Stimulated activated CD4-positive, alpha-beta T cell treated with anti-CD3 and anti-CD28 coated beads, TNF-alpha, amount 100 ng/mL, for 4 hours (primary cell): ENCODE results near the gene SLC4A2.
A peak's percentile ranks its signal among the peaks of the same experiment; 100 is the strongest.

Experiments used
- DNase-seq, 3 experiments: peaks; one replicate each; pipeline ENCODE4 v3.0.0-alpha.2; 2020; ENCODE audit warnings: low read depth in 3 of 3

Gene SLC4A2

DNA sequence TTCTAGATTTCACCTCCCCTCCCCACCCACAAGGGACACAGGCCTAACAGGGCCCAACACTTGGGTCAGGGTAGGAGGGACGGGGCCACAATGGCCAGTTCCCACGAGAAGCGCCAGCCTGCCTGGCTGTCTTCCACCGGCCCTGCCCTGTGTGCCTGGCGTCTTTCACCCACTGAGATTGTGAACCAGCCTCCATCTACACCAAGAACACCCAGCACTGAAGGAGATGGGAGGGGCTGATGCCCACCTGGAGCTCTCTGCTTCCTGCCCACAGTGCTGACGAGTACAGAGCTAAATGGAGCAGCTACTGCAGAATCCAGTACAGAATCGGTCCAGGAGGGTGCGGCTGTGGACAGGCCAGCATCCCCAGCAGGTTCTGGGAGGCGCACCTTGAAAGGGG, 13.4 kb upstream of the SLC4A2 start:
- no peak for DNase-seq

DNA sequence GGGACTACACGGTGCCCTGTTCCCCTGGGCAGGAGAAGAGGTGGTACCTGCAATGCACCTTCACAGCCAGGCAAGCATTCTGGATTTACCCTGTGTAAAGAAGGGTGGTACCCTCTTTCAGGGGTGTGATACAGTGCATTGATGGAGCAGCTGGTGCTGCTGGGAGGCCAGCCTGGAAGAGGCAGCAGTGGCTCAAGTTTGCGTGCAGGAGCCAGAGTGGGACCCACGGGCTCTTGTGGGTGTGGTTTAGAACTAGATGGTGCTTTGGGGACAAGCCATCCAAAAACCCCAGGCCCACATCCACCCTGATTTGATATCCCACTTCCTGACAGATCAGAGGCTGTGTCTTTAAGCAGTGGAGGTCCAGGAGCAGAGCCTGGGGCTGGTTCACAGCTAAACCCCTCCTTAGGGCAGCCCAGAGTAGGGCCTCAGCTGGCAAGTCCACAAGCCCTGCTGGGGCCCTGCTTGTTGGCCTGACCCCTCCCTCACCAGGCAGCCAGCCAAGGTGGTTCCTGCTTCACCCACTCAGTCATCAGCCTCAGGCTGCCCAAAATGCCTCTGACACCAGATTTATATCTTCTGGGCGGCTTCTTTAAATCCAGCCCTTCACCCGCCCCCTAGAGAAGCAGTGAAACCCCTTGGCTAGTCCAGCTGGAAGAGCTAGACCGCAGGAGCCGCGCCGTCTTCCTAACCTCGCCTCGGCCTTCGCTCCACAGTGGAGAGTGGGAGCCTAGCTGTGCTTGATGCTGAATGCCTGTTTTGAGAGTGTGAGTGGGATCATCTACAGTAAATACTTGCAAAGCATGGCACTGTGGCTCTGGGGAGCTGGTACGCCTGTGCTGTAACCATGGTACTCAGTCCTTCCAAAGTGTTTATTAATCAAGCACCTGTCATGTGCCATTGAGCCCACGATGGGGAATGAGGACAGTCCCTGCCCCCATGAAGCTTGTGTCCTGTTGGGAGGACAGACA, 12.5 kb upstream of the SLC4A2 start:
- no peak for DNase-seq

- DNase-seq, result no peak
These were observed 11.2 kb upstream of the SLC4A2 start, which contains the start of gene ASIC3 for GRCh38 chr7:151047976-151048815. TSS of gene ASIC3 (plus strand) at chr7:151048531. CDS start at chr7:151048886, 355 bp downstream.

DNA sequence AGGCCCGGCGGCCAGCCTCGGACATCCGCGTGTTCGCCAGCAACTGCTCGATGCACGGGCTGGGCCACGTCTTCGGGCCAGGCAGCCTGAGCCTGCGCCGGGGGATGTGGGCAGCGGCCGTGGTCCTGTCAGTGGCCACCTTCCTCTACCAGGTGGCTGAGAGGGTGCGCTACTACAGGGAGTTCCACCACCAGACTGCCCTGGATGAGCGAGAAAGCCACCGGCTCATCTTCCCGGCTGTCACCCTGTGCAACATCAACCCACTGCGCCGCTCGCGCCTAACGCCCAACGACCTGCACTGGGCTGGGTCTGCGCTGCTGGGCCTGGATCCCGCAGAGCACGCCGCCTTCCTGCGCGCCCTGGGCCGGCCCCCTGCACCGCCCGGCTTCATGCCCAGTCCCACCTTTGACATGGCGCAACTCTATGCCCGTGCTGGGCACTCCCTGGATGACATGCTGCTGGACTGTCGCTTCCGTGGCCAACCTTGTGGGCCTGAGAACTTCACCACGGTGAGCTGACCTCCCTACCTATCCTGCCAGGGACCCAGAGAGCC, 10.4 kb upstream of the SLC4A2 start:
- DNase-seq, result no peak

DNA sequence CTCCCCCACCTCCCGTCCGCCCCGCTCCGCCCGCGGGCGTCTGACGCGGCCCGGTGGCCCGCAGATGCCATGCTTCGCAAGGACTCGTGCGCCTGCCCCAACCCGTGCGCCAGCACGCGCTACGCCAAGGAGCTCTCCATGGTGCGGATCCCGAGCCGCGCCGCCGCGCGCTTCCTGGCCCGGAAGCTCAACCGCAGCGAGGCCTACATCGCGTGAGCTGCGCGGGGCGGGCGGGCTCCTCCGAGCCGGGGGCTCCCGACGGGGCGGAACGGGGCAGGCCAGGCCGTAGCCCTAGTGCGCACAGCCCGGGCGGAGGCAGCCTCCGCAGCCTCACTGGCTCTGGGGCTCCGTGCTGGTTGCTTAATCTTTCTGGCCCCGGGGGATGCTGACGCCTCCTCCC, 8.3 kb upstream of the SLC4A2 start:
- peak in 2 of 3 experiments; percentile 10 to 13 for DNase-seq

DNA sequence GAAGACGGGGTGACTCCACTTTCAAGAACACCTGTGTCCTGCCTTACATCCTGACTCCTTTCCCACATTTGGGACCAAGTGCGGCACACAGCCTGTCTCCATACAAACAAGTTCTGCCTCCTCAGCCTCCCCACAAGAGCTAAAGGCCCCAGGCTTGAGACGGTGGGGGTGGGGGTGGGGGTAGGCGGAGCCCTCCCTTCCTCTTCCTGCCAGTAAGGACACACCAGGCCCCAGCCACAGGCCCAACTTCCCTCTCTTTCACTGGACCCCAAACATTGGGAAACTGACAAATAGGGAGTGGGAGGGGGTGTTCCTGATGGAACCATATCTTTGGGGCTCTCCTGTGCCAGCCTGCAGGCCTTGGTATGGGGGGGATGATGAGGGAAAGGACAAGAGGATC, 6.3 kb upstream of the SLC4A2 start:
- DNase-seq, result no peak

- no peak for DNase-seq
These were observed 5.6 kb upstream of the SLC4A2 start for GRCh38 chr7:151053751-151054150.

DNA sequence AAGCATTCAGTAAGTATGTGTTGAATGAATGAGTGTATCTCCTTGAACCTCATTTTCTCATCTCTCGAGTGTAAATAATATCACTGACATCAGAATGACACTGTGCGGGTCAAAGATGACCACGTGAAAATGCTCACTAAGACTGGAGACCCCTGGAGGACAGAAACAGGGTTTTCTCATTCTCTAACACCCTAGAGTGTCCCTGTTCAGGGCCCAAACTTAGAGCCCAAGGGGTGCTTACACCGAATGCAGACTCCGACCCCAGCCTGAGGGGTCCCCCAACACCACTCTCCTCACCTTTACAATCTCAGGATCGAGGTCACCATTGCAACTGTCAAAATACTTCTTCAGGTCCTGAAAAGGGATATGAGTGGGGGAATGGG, 3.1 kb upstream of the SLC4A2 start:
- DNase-seq, result no peak

GRCh38 chr7:151056666-151057505, 2.5 kb upstream of the SLC4A2 start:
- no peak for DNase-seq

DNA sequence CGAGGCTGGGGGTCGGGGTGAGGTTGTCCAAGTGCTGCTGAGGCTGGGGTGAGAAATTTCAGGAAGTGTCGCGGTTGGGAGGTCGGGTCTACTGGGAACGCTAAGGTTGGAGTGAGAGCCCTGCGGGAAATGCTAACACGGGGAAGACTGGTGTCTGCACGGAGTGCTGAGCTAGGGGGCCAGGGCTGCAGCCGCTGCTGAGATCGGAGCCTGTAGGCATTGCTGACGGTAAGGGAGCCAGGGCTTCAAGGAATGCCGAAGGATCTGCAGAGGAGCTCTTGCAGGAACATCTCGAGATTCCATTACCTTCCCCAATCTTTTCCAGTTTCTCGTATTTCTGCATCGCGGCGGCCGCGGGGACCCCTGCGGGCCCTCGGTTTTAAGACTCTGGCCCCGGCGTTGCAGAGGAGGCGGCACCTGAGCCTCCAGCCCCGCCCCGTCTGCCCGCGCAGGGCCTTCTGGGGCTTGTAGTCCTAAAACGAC, 1.8 kb upstream of the SLC4A2 start, which contains the start of gene CDK5:
Gene CDK5 (minus strand): TSS at position 392 of the 483 bp plus-strand sequence. CDS start 49 bp downstream, at position 343.
- no peak for DNase-seq

DNA sequence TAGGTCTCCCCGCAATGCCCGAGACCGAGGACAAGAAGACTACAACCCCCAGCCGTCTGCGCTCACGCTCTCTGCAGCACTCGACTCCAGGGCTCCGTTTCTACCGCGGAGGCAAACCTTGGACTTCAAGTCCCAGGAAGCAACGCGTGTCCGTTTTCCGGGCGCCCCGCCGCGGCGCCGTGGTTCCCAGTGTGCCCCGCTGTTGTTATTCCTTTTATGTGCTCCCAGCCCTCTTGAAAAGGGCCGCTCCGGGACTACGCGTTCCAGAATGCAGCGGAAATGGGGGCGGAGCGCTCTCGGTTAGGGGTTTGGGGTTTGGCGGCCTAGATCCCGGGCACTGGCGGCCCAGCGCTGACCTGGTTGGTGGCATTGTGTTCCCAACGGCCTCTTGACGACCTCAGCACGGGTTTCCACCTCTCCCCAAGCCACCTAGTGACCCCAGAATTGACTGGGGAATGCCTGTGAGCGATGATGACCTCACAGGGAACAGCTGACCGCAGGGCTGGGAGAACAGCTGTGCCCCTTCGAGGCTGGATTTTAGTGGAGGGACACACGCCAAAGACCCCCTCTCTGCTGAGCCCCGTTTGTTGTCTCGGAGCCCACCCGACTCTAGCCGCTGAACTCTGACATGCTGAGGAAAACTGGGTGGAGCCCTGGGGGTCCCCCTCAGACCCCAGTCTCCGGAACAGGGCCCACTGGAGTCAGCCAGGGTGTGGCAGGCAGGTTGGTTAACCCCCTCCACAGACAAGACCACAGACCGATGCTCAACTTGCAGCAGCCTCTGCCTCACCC, 1.2 kb upstream of the SLC4A2 start:
- peak; percentile 89 to 95 (median 95) for DNase-seq

DNA sequence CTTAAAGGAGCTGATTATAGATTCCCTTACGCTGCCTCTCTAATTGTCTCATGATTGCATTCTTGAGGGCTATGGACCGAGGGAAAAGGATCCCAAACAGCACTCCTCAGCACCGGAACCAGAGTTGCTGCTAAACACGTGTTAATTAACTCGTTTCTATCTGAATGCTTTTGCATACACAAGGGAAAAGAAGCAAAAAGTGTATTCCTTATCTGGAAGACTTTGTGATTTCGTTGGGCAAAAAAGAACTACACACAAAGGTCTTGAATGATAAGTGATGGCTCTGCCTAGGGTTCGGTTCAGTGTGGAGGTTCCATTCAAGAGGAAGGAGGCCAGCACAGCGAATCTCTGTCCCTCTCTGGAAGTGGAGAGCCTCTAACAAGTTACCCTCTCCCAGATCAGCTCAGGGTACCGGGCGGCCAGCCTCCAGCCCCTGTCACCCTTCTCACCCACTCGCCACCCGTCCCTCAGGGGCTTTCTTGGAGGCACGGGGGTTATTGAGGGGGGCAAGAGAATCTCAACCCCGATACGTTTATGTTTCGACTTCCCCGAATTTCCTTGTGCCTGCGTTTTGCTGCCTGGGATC, 515 bp upstream of the SLC4A2 start:
- DNase-seq, result peak in 1 of 3 experiments; percentile 21

- DNase-seq, result no peak
These were observed 675 bp downstream of the SLC4A2 start for GRCh38 chr7:151060113-151060415.

GRCh38 chr7:151060416-151061212, 1.2 kb downstream of the SLC4A2 start:
- no peak for DNase-seq

- DNase-seq, result no peak
These were observed 2.1 kb downstream of the SLC4A2 start for GRCh38 chr7:151061213-151062110.

DNA sequence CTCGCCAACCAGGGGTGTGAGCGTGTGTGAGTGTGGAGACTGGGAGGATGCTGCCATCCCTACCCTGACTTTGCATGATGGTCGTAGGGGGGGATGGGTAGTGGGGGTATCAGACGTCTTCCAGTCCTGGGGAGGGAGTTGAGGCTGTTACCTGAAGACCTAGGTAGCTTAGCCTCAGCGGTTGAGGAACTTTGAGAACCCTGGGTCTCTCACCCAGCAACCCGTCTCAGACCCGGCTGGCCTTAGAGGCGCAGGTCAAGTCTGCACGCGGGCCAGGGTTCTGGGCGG, 2.7 kb downstream of the SLC4A2 start:
- no peak for DNase-seq

- DNase-seq, result no peak
These were observed 3.2 kb downstream of the SLC4A2 start for GRCh38 chr7:151062399-151063211.

DNA sequence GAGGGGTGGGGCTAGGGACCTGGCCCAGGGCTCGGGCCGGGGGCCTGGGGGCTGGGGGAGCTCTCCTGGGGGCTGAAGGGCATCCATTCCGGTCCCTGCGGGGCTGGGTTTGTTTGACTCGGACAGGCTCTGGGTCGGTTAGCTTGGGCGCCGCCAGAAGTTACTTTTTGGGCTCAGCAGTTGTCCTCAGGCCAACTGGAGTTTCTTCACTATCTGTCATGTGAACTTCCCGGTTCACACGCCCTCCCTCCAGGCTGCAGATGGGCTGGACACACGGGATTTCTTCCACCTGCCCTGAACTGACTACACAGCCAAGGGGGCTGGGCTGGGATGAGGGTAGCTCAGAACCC, 3.8 kb downstream of the SLC4A2 start:
- no peak for DNase-seq
